OCI-LY1 (cell line): ENCODE results near the gene STX8.

Experiments used
- EZH2 ChIP-seq: fragments of 200-600 bp; sonication (generic), shearing (Covaris generic); IDR thresholded peaks from 2 replicates; pipeline ENCODE4 v1.8.0; 2017; ENCODE audit warnings: borderline replicate concordance, mixed run types, mild to moderate bottlenecking, antibody characterized with exemption, low read length, moderate library complexity, mixed read lengths
- TF ChIP-seq, protein P1 (sequence below): fragments of 200-600 bp; sonication (generic), shearing (Covaris generic); IDR thresholded peaks from 2 replicates; pipeline ENCODE4 v1.5.1; 2017; ENCODE audit warnings: mild to moderate bottlenecking, antibody characterized with exemption, low read length, moderate library complexity, mixed read lengths

DNA sequence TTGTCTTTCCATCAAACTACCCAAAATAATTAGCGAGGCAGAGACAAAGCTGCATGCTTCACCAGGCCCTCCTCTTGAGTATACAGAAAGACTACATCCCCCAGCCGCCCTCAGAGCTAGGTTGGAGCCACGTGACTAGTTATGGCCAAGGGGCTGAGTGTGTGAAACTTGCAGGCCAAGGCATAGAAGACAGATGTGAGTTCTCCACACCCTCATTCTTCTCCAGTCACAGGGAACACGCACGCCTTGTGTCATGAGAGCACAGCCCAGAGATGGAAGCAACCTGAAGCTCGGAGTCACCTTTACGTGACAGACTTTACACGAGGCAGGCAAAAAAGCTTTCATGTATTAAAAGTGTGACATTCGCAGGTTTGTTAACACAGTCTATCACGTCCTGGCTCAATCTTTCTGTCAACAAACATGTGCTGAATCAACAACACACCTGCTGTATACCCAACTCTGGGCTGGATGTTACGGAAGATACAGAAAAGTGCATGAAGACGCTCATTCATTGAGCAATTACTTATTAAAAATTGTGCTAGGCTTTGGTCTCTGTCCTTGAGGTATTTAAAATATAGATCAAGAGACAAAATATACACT lies 38.3 kb downstream of the STX8 start:
- TF ChIP-seq, protein P1, sequence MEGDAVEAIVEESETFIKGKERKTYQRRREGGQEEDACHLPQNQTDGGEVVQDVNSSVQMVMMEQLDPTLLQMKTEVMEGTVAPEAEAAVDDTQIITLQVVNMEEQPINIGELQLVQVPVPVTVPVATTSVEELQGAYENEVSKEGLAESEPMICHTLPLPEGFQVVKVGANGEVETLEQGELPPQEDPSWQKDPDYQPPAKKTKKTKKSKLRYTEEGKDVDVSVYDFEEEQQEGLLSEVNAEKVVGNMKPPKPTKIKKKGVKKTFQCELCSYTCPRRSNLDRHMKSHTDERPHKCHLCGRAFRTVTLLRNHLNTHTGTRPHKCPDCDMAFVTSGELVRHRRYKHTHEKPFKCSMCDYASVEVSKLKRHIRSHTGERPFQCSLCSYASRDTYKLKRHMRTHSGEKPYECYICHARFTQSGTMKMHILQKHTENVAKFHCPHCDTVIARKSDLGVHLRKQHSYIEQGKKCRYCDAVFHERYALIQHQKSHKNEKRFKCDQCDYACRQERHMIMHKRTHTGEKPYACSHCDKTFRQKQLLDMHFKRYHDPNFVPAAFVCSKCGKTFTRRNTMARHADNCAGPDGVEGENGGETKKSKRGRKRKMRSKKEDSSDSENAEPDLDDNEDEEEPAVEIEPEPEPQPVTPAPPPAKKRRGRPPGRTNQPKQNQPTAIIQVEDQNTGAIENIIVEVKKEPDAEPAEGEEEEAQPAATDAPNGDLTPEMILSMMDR: no peak
- no peak for TF ChIP-seq EZH2
